Measurements from ENCODE around the gene ST13.

- TF ChIP-seq POLR2A (IDR thresholded peaks at IDR 0.05) (no peak), CTCF (IDR thresholded peaks at IDR 0.05) (no peak)
These were observed 21.8 kb downstream of the ST13 start for GRCh38 chr22:40834619-40835018.
